OCI-LY1 (cell line): Measurements from ENCODE around the gene MANEA.

Experiments used
- H2AFZ ChIP-seq: fragments of 200-600 bp; sonication (generic), shearing (Covaris generic); 2 replicates; pipeline ENCODE4 v1.6.0; 2014; ENCODE audit warnings: antibody characterized with exemption, mild to moderate bottlenecking, low read length
- H3F3A ChIP-seq: fragments of 200-600 bp; sonication (generic), shearing (Covaris generic); 2 replicates; pipeline ENCODE4 v1.6.0; 2014; ENCODE audit warnings: mild to moderate bottlenecking, antibody characterized with exemption, low read length, moderate library complexity; ENCODE audit not compliant: insufficient read depth
- H3K27ac ChIP-seq: fragments of 200-600 bp; sonication (generic); 2 replicates; pipeline ENCODE4 v1.5.1; 2014; ENCODE audit warnings: low read length, mixed run types, mild to moderate bottlenecking, low read depth; ENCODE audit not compliant: poor library complexity, severe bottlenecking
- H3K27me3 ChIP-seq: fragments of 200-600 bp; sonication (generic); 2 replicates; pipeline ENCODE4 v1.6.0; 2014; ENCODE audit warnings: antibody characterized with exemption, mild to moderate bottlenecking, low read length, moderate library complexity; ENCODE audit not compliant: insufficient read depth
- H3K36me3 ChIP-seq: fragments of 200-600 bp; sonication (generic); 2 replicates; pipeline ENCODE4 v1.6.1; 2014; ENCODE audit warnings: mild to moderate bottlenecking, antibody characterized with exemption, low read length, moderate library complexity, mixed read lengths; ENCODE audit not compliant: insufficient read depth
- H3K4me1 ChIP-seq: fragments of 200-600 bp; sonication (generic); 2 replicates; pipeline ENCODE4 v1.5.1; 2014; ENCODE audit warnings: mild to moderate bottlenecking, low read length, moderate library complexity; ENCODE audit not compliant: insufficient read depth, severe bottlenecking
- H3K4me2 ChIP-seq: fragments of 200-600 bp; sonication (generic), shearing (Covaris generic); 2 replicates; pipeline ENCODE4 v1.6.1; 2014; ENCODE audit warnings: low read length
- H3K4me3 ChIP-seq: fragments of 200-600 bp; sonication (generic); 2 replicates; pipeline ENCODE4 v1.5.1; 2014; ENCODE audit warnings: low read length, low read depth, mild to moderate bottlenecking, mixed read lengths; ENCODE audit not compliant: poor library complexity, severe bottlenecking
- H3K79me2 ChIP-seq: fragments of 200-600 bp; shearing (Covaris generic); 2 replicates; pipeline ENCODE4 v1.6.1; 2016; ENCODE audit warnings: mixed run types, low read length, mixed read lengths; ENCODE audit not compliant: insufficient read depth
- H3K9ac ChIP-seq: fragments of 200-600 bp; sonication (generic), shearing (Covaris generic); 2 replicates; pipeline ENCODE4 v1.6.1; 2014; ENCODE audit warnings: mild to moderate bottlenecking, low read length, mixed read lengths
- H3K9me2 ChIP-seq: fragments of 200-600 bp; sonication (generic), shearing (Covaris generic); 2 replicates; pipeline ENCODE4 v1.6.1; 2014; ENCODE audit warnings: low read depth, mild to moderate bottlenecking, low read length, mixed read lengths
- H3K9me3 ChIP-seq: fragments of 200-600 bp; shearing (Covaris generic); 2 replicates; pipeline ENCODE4 v1.6.1; 2014; ENCODE audit warnings: low read length, mixed read lengths
- H4K20me1 ChIP-seq: fragments of 200-600 bp; sonication (generic), shearing (Covaris generic); 2 replicates; pipeline ENCODE4 v1.6.0; 2016; ENCODE audit warnings: mild to moderate bottlenecking, low read length; ENCODE audit not compliant: insufficient read depth
- CTCF ChIP-seq: fragments of 200-600 bp; sonication (generic), shearing (Covaris generic); IDR thresholded peaks from 2 replicates; pipeline ENCODE4 v1.5.1; 2017; ENCODE audit warnings: mild to moderate bottlenecking, antibody characterized with exemption, low read length, moderate library complexity, mixed read lengths
- EZH2 ChIP-seq: fragments of 200-600 bp; sonication (generic), shearing (Covaris generic); IDR thresholded peaks from 2 replicates; pipeline ENCODE4 v1.8.0; 2017; ENCODE audit warnings: borderline replicate concordance, mixed run types, mild to moderate bottlenecking, antibody characterized with exemption, low read length, moderate library complexity, mixed read lengths

MANEA gene

GRCh38 chr6:95596021-95596420 is 18.7 kb downstream of the MANEA start:
- Histone ChIP-seq H3K4me2 (no peak overlapping the region), H4K20me1 (no peaks in the 10 kb centered on the region), H3K4me1 (no peaks in the 10 kb centered on the region), H3K27me3 (no peaks in the 10 kb centered on the region), H3K9me3 (no peaks in the 10 kb centered on the region), H3K27ac (no peak overlapping the region), H3K36me3 (peaks cover 12% of the 10 kb centered on the region; the same call in 1 of the 2 replicates), H3K4me3 (no peak overlapping the region), H3K79me2 (peaks cover 3% of the 10 kb centered on the region; the same call in 1 of the 2 replicates), H3F3A (no peaks in the 10 kb centered on the region), H3K9ac (no peak overlapping the region), H3K9me2 (no peaks in the 10 kb centered on the region), H2AFZ (no peak overlapping the region)
- TF ChIP-seq EZH2 (no peak), CTCF (no peak)

GRCh38 chr6:95599706-95600105 is 22.4 kb downstream of the MANEA start:
- Histone ChIP-seq H3K9me3 (no peaks in the 10 kb centered on the region), H3K4me2 (no peak overlapping the region), H3K79me2 (no peaks in the 10 kb centered on the region), H3K36me3 (peaks cover 9% of the 10 kb centered on the region; the same call in 1 of the 2 replicates), H2AFZ (no peak overlapping the region), H3F3A (no peaks in the 10 kb centered on the region), H3K4me3 (no peak overlapping the region), H3K27me3 (no peaks in the 10 kb centered on the region), H4K20me1 (no peaks in the 10 kb centered on the region), H3K9me2 (no peaks in the 10 kb centered on the region), H3K9ac (no peak overlapping the region), H3K27ac (no peak overlapping the region), H3K4me1 (no peaks in the 10 kb centered on the region)
- TF ChIP-seq EZH2 = no peak
- TF ChIP-seq CTCF = no peak

- H3K79me2 ChIP-seq = no peaks in the 10 kb centered on the region
- H2AFZ ChIP-seq = no peak overlapping the region
- H3K4me2 ChIP-seq = no peak overlapping the region
Measured at GRCh38 chr6:95601133-95601532, 23.8 kb downstream of the MANEA start.

More at GRCh38 chr6:95601133-95601532, 23.8 kb downstream of the MANEA start:
- Histone ChIP-seq H3K4me3 (no peak overlapping the region), H3K9me2 (no peaks in the 10 kb centered on the region), H3K9ac (no peak overlapping the region), H3F3A (no peaks in the 10 kb centered on the region), H4K20me1 (no peaks in the 10 kb centered on the region), H3K27ac (no peak overlapping the region), H3K36me3 (peaks cover 17% of the 10 kb centered on the region; the same call in 1 of the 2 replicates), H3K27me3 (no peaks in the 10 kb centered on the region), H3K4me1 (no peaks in the 10 kb centered on the region), H3K9me3 (no peaks in the 10 kb centered on the region)
- TF ChIP-seq CTCF (no peak), EZH2 (no peak)
